ENCODE data around the gene ACOD1.
A peak's percentile ranks its signal among the peaks of the same experiment; 100 is the strongest.
"Not testable (repeated sequence)": the region's sequence is repeated elsewhere in the genome, so short reads cannot be mapped to it uniquely, and the experiment has no call there.

The ACOD1 gene

GRCh38 chr13:76948149-76948548 is at the start of gene ACOD1:
Gene ACOD1, plus strand, starts transcription at chr13:76948511. Its CDS starts 48 bp downstream, at chr13:76948559.
- DNase-seq (ENCODE audit: low read depth): peak; percentile 22

DNA sequence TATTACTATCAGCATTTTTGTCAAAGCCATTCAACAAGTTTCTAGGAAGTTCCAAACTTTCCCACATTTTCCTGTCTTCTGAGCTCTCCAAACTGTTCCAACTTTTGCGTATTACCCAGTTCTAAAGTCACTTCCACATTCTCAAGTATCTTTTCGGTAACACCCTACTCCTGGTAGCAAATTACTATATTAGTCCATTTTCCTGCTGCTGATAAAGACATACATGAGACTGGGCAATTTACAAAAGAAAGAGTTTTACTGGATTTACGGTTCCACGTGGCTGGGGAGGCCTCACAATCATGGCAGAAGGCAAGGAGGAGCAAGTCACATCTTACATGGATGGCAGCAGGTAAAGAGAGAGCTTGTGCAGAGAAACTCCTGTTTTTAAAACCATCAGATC is 49.2 kb upstream of the ACOD1 start:
- not testable (repeated sequence) for H3K4me3 ChIP-seq (ENCODE audit: control insufficient read depth, low read depth, low read length); DNase-seq (ENCODE audit: low read depth)

More at GRCh38 chr13:76948149-76948548, at the start of gene ACOD1:
- no peak for TF ChIP-seq CTCF (conservative IDR thresholded peaks at IDR 0.05; ENCODE audit: control insufficient read depth, insufficient read depth, low read depth, low read length)
- no peak within 1 kb of the TSS for H3K4me3 ChIP-seq (ENCODE audit: control insufficient read depth, low read depth, low read length)

DNA sequence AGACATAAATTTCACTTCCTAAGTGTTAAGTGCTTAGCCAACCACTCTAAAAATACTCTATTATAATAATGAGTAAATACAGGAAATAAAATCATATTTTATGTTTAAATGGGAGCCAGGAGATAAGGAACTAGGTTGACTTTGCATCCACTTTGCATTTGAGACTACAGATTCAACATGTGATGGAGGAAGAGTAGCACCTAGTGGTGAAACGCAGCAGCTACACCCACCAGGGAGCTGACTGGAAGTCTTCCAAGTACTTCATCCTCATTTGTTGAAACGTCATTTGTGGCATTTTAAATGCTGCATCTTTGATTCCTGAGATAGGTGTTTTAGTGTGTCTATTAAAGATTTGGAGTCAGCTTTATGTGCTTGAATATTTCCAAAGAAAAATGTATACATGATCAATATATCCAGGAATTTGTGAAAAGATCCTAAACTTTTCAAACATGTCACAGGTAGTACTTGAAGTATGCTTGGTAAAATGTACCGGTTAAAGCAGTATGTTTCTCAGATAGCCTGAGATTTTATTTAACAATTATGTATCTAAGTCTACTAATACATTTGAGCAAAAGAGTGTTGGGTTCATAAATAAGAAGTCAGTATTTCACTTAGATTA is 44.7 kb upstream of the ACOD1 start:
- no peak overlapping the region for H3K4me3 ChIP-seq (ENCODE audit: control insufficient read depth, low read depth, low read length)
- TF ChIP-seq CTCF (conservative IDR thresholded peaks at IDR 0.05; ENCODE audit: control insufficient read depth, insufficient read depth, low read depth, low read length): peak; percentile 100
- DNase-seq (ENCODE audit: low read depth): peak; percentile 83

DNA sequence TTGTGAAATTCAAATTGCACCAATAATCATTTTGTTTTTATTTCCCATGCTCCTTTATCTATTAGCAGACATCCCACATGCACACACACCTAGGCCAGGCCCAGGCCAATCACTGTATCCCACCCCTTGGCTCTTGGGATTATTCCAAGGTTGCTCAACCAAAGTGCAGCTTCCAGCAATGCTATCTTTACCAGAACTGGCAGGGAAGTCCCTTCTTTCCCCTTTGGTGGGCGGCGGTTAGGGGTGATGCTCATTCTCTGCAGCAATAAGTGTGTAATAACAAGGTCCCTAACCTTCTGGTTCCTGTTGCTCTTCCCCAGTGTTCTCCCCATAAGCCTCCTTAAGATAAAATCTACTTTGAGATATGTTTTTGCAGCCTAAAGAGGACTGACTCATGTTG is 43.8 kb upstream of the ACOD1 start:
- no peak for TF ChIP-seq CTCF (conservative IDR thresholded peaks at IDR 0.05; ENCODE audit: control insufficient read depth, insufficient read depth, low read depth, low read length)
- no peak for DNase-seq (ENCODE audit: low read depth)
- H3K4me3 ChIP-seq (ENCODE audit: control insufficient read depth, low read depth, low read length): no peak overlapping the region

GRCh38 chr13:76912476-76912875 is 35.8 kb upstream of the ACOD1 start:
- no peak for TF ChIP-seq CTCF (conservative IDR thresholded peaks at IDR 0.05; ENCODE audit: control insufficient read depth, insufficient read depth, low read depth, low read length)

GRCh38 chr13:76913898-76914297 is 34.4 kb upstream of the ACOD1 start:
- TF ChIP-seq CTCF (conservative IDR thresholded peaks at IDR 0.05; ENCODE audit: control insufficient read depth, insufficient read depth, low read depth, low read length): no peak
- no peak for DNase-seq (ENCODE audit: low read depth)
- no peak overlapping the region for H3K4me3 ChIP-seq (ENCODE audit: control insufficient read depth, low read depth, low read length)

More at GRCh38 chr13:76912476-76912875, 35.8 kb upstream of the ACOD1 start:
- no peak overlapping the region for H3K4me3 ChIP-seq (ENCODE audit: control insufficient read depth, low read depth, low read length)
- no peak for DNase-seq (ENCODE audit: low read depth)

GRCh38 chr13:76917095-76917494 is 31.2 kb upstream of the ACOD1 start:
- DNase-seq (ENCODE audit: low read depth): peak; percentile 64
- H3K4me3 ChIP-seq (ENCODE audit: control insufficient read depth, low read depth, low read length): no peak overlapping the region
- TF ChIP-seq CTCF (conservative IDR thresholded peaks at IDR 0.05; ENCODE audit: control insufficient read depth, insufficient read depth, low read depth, low read length): no peak

DNA sequence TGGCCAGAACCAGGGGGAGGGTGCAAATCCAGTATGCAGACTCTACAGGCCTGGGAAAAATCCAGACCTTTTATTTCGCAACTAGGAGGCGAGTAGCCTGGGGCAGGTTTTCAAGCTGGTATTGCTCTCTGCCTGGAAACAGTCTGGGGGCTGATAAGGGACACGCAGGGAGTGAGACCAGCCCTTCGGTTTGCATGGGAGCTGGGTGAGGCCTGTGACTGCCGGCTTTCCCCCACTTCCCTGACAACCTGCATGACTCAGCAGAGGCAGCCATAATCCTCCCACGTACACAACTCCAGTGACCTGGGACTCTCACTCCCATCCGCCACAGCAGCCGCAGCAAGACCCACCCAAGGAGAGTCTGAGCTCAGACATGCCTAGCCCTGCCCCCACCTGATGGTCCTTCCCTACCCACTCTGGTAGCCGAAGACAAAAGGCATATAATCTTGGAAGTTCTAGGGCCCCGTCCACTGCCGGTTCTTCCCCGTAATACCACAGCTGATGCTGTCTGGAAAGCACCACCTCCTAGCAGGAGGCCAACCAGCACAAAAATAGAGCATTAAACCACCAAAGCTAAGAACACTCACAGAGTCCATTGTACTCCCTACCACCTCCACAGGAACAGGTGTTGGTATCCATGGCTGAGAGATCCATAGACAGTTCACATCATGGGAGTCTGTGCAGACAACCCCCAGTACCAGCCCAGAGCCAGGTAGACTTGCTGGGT is 30.4 kb upstream of the ACOD1 start:
- DNase-seq (ENCODE audit: low read depth): peak; percentile 31
- H3K4me3 ChIP-seq (ENCODE audit: control insufficient read depth, low read depth, low read length): not testable (repeated sequence)

Measured in fibroblast of mammary gland (primary cell).